Endothelial cell of umbilical vein (primary cell): ENCODE measurements around the gene TADA2A. TPM values are rescaled to one million over a fixed set of nuclear protein-coding genes. Genes with fewer than 3 reads are reported as not detected.

Experiments
- BruUV-seq: library from RNA; stranded (reverse); fragments of 400-500 nt; replicated peaks from 2 replicates; lab custom pipeline; 2021; lab: Mats Ljungman, UMichigan
- CTCF ChIA-PET: fragments of 300-600, 350-600 bp; sonication (Branson Sonifier 250); formaldehyde crosslinking; loops from one replicate; lab custom pipeline; 2021; ENCODE audit warnings: antibody characterized with exemption, inconsistent platforms; lab: Charles Lee
- POLR2A ChIA-PET: fragments of 300-600, 350-600 bp; sonication (Branson Sonifier 250); formaldehyde crosslinking; loops from one replicate; lab custom pipeline; 2021; ENCODE audit warnings: antibody characterized with exemption, inconsistent platforms; lab: Charles Lee
- DNase-seq: peaks from one replicate; pipeline ENCODE4 v3.0.0-alpha.2; 2011; ENCODE audit warnings: low read depth, low spot score
- FAIRE-seq: peaks from 2 replicates; lab custom pipeline; 2011; peaks lifted over from hg19 to GRCh38; lab: Jason Lieb, UNC
- H2AFZ ChIP-seq: 2 replicates; pipeline ENCODE4 v1.6.0; 2012; ENCODE audit warnings: low read depth, low read length, control low read depth, inconsistent platforms
- H3K27ac ChIP-seq: 2 replicates; pipeline ENCODE4 v1.5.1; 2011; ENCODE audit warnings: low read depth, mild to moderate bottlenecking, control low read depth, low read length, moderate library complexity; ENCODE audit not compliant: insufficient read depth
- H3K27me3 ChIP-seq, 2 experiments: 2 replicates each; pipeline versions ENCODE4 v1.6.0 to v1.6.1; 2011; ENCODE audit warnings: low read length in 2 of 2, mixed read lengths in 1 of 2; ENCODE audit not compliant: control insufficient read depth in 2 of 2, insufficient read depth in 2 of 2
- H3K36me3 ChIP-seq, 2 experiments: 2 replicates in 1 of 2; 3 replicates in 1 of 2; pipeline ENCODE4 v1.5.1; 2011; ENCODE audit warnings: low read length in 2 of 2, mild to moderate bottlenecking in 1 of 2, moderate library complexity in 1 of 2; ENCODE audit not compliant: control insufficient read depth in 2 of 2, insufficient read depth in 2 of 2; ENCODE audit errors: extremely low read depth in 1 of 2
- H3K4me1 ChIP-seq: 3 replicates; pipeline ENCODE4 v1.5.1; 2011; ENCODE audit warnings: mild to moderate bottlenecking, low read length; ENCODE audit not compliant: control insufficient read depth, insufficient read depth; ENCODE audit errors: extremely low read depth
- H3K4me2 ChIP-seq: 2 replicates; pipeline ENCODE4 v1.6.1; 2011; ENCODE audit warnings: low read length, control low read depth, mixed read lengths; ENCODE audit not compliant: insufficient read depth
- H3K4me3 ChIP-seq, 3 experiments: fragments of 200-600 bp in 1 of 3; sonication (generic), shearing (Covaris generic) in 1 of 3; replicated peaks in 1 of 3; 2 replicates each; pipeline ENCODE4 v1.5.1; 2011 to 2016; ENCODE audit warnings: control low read depth in 3 of 3, low read length in 3 of 3, mild to moderate bottlenecking in 2 of 3, inconsistent platforms in 1 of 3, low read depth in 1 of 3, moderate library complexity in 1 of 3; ENCODE audit not compliant: insufficient read depth in 1 of 3
- H3K79me2 ChIP-seq: 2 replicates; pipeline ENCODE4 v1.6.0; 2012; ENCODE audit warnings: low read length, inconsistent platforms; ENCODE audit not compliant: control insufficient read depth, insufficient read depth
- H3K9ac ChIP-seq: replicated peaks from 2 replicates; pipeline ENCODE3; 2011; ENCODE audit warnings: low read length, control low read depth; ENCODE audit not compliant: insufficient read depth; ENCODE audit errors: extremely low read depth
- H3K9me1 ChIP-seq: replicated peaks from 3 replicates; pipeline ENCODE4 v1.6.0; 2011; ENCODE audit warnings: mild to moderate bottlenecking, low read length; ENCODE audit not compliant: control insufficient read depth, insufficient read depth; ENCODE audit errors: extremely low read depth
- H3K9me3 ChIP-seq: replicated peaks from 2 replicates; pipeline ENCODE4 v1.5.1; 2012; ENCODE audit warnings: low read length, inconsistent platforms; ENCODE audit not compliant: control insufficient read depth, insufficient read depth
- H4K20me1 ChIP-seq: replicated peaks from 2 replicates; pipeline ENCODE3; 2011; ENCODE audit warnings: mild to moderate bottlenecking, low read length; ENCODE audit not compliant: control insufficient read depth, insufficient read depth; ENCODE audit errors: extremely low read depth
- CTCF ChIP-seq, 2 donors: IDR thresholded peaks; 1 replicate in 1 of 2; 2 replicates in 1 of 2; pipeline ENCODE4 v1.5.1; 2011; ENCODE audit warnings: low read length in 2 of 2, mild to moderate bottlenecking in 2 of 2, moderate library complexity in 2 of 2, control low read depth in 1 of 2, inconsistent platforms in 1 of 2, low read depth in 1 of 2; ENCODE audit not compliant: insufficient read depth in 1 of 2; ENCODE audit errors: extremely low read depth in 1 of 2
- EZH2 ChIP-seq: IDR thresholded peaks from 2 replicates; pipeline ENCODE4 v1.6.1; 2012; ENCODE audit warnings: borderline replicate concordance, low read depth, mild to moderate bottlenecking, moderate library complexity, low read length, inconsistent platforms; ENCODE audit not compliant: severe bottlenecking
- FOS ChIP-seq: IDR thresholded peaks from 2 replicates; pipeline ENCODE4 v1.6.1; 2011; ENCODE audit warnings: mild to moderate bottlenecking, low read length, moderate library complexity, borderline replicate concordance; ENCODE audit not compliant: insufficient read depth
- GATA2 ChIP-seq: IDR thresholded peaks from 2 replicates; pipeline ENCODE4 v1.7.0; 2011; ENCODE audit warnings: low read depth, mild to moderate bottlenecking, moderate library complexity, mixed read lengths, low read length; ENCODE audit not compliant: insufficient read length, insufficient read depth
- JUN ChIP-seq: IDR thresholded peaks from 2 replicates; pipeline ENCODE4 v1.6.1; 2011; ENCODE audit warnings: borderline replicate concordance, low read depth; ENCODE audit not compliant: insufficient read length, insufficient read depth
- MAX ChIP-seq: IDR thresholded peaks from 2 replicates; pipeline ENCODE4 v1.6.1; 2011; ENCODE audit not compliant: insufficient read depth, insufficient read length
- MYC ChIP-seq: IDR thresholded peaks from one replicate; pipeline ENCODE4 v1.6.1; 2011; ENCODE audit warnings: mild to moderate bottlenecking, low read depth, low read length
- POLR2A ChIP-seq: IDR thresholded peaks from 2 replicates; pipeline ENCODE4 v1.6.1; 2012; ENCODE audit warnings: low read depth, mild to moderate bottlenecking, control low read depth, low read length
- POLR2AphosphoS5 ChIP-seq: IDR thresholded peaks from 2 replicates; pipeline ENCODE4 v1.6.1; 2012; ENCODE audit warnings: low read depth, mild to moderate bottlenecking, control low read depth, low read length, moderate library complexity; ENCODE audit not compliant: insufficient read depth
- dilution Hi-C: fragments of 300-500 bp; cut with MboI; formaldehyde crosslinking; loops from one replicate; pipeline ENCODE4 v1.15.0; 2019; ENCODE audit warnings: low sequenced_read_pairs; ENCODE audit not compliant: extremely low pct_ligation_motif_present
- intact Hi-C: fragments of 100-400 bp; cut with micrococcal nuclease; formaldehyde crosslinking; loops from one replicate; pipeline ENCODE4 v1.10.0; 2022
- polyA plus RNA-seq, 4 experiments: library from polyadenylated mRNA; depleted of rRNA in 3 of 4; stranded (reverse) in 3 of 4; unstranded in 1 of 4; fragments of >200 nt; gene quantifications; 2 replicates each; pipeline versions ENCODE4 v1.2.1 to v1.2.3, GENCODE V29; 2011 to 2012; ENCODE audit warnings: missing spikeins in 1 of 4
- total RNA-seq: library from RNA; stranded (reverse); gene quantifications from 2 replicates; pipeline ENCODE4 v1.2.3, GENCODE V29; 2021

TADA2A gene
- total and polyA plus RNA-seq, 2 donors (not counting 3 experiments of a cell fraction or from before 2014, with no cell fraction given): 9.9 to 22.4 TPM

- no peaks in the 10 kb centered on the region for H3K9me1 ChIP-seq
- dilution Hi-C loops (no loop called here), intact Hi-C loops (no loop called here)
- H4K20me1 ChIP-seq: no peaks in the 10 kb centered on the region
- H2AFZ ChIP-seq: no peak overlapping the region
- H3K27me3 ChIP-seq: no peaks in the 10 kb centered on the region
- no peak overlapping the region for H3K4me2 ChIP-seq
- no peaks in the 10 kb centered on the region for H3K9me3 ChIP-seq
- TF ChIP-seq CTCF (IDR thresholded peaks at IDR 0.05; ENCODE audit: extremely low read depth in 1 of 2, insufficient read depth in 1 of 2, low read depth in 1 of 2, low read length in 2 of 2): no peak
- no peak for TF ChIP-seq FOS
- no peak for TF ChIP-seq EZH2
- TF ChIP-seq POLR2A: no peak
- TF ChIP-seq JUN: no peak
- TF ChIP-seq GATA2: no peak
- TF ChIP-seq MYC: no peak
- no peak for TF ChIP-seq MAX
- TF ChIP-seq POLR2AphosphoS5: no peak
- H3K9ac ChIP-seq: no peak overlapping the region
- H3K4me3 ChIP-seq: no peak overlapping the region
- no peak for FAIRE-seq
- no peaks in the 10 kb centered on the region for H3K79me2 ChIP-seq
- BruUV-seq: no TSS peak
- no peaks in the 10 kb centered on the region for H3K4me1 ChIP-seq
- H3K27ac ChIP-seq: no peak overlapping the region
- DNase-seq: no peak
- peaks cover 0 to 6% of the 10 kb centered on the region in 2 experiments for H3K36me3 ChIP-seq
- ChIA-PET CTCF (interaction anchor here (1.3 to 1.4 kb wide), 2 partner anchors 9 to 50 kb away, joined by 3 to 7 read pairs; no protein-coding TSS in a partner anchor), POLR2A (no interaction called here)
Measured at GRCh38 chr17:37422971-37423625, 16.4 kb downstream of the TADA2A start.
